HG02623 (cell line): ENCODE results near the gene FBXO30.

Experiments used
- ATAC-seq: cut with Tn5 transposase; IDR thresholded peaks from one replicate; pipeline ENCODE4 v1.9.1; 2021; ENCODE audit warnings: moderate library complexity; ENCODE audit not compliant: unreplicated experiment

Gene FBXO30

DNA sequence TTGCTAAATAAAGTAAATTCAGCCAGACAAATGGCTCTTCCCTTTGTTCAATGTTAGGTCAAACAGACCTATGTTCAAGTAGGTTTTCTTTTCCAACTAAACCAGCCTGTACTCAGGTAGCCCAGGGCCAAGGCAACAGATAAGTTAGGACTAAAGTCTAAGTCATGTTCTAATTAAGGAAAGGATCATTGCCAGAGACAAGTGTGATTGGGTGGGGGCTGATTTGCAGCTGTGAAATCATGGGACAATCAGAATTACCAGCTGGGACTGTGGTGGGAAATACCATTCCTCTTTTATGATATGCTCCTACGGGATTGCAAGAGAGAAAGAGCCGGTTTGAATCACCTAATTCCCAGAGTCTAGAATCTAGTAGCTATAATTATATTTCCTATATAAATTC is 4.2 kb upstream of the FBXO30 start:
- no peak for ATAC-seq

DNA sequence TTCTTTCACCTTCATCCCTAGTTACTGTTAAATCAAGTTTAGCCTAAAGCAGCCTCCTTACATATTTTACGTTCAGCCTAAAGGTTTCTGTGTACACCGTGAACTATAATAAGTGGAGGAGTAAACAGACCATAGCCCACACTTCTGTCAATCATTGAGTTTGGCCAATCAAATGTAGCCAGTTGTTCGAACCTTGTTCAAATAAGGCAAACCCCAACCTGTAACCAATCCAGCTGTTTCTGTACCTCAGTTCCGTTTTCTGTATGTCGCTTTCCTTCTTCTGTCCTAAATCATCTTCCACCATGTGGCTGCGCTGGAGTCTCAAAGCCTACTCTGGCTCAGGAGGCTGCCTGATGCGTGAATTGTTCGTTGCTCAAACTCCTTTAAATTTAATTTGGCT is 1.8 kb upstream of the FBXO30 start:
- ATAC-seq: no peak

DNA sequence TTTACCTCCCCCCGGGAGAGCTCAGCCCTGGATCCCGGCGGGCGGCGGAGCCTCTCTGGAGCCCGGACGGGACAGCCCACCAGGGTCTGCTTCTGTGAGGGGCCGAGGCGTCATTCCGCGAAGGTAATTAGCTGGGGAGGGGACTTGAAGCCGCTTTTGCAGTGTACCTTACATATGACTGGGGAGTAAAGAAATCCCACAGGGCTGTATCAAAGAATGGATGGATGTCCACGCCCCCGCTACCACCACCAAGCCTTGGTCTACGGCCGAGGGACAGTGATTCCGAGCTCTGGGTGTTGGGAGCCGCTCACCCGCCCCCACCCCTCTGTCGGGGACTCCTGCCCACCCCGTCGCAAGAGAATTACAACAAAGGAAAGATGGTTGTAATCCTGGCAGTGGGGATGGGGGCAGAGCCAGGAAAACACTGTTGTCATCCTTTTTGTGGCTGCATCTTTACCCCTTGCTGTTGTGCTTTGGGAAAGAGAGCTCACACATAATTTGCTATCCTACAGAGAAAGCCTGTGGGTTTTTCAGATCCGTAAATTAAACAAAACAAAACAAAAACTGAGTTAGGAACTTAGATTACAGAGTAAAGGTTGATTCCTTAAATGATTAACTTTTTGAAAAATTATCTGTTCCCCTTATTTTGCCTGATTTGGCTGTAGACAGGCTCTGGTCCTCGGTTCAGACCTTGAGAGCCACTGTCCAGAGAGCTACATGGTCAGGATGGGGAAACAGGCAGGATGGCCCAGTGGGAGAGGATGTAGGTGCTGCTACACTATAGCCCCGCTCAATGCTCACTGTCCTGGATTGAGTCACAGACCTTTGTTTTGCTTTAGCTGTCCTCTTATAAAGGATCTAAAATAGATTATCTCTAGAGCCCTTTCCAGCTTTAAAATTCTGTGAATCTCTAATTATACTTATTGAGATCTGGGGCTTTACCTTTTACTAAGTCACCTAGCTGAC is 997 bp upstream of the FBXO30 start:
- no peak for ATAC-seq

DNA sequence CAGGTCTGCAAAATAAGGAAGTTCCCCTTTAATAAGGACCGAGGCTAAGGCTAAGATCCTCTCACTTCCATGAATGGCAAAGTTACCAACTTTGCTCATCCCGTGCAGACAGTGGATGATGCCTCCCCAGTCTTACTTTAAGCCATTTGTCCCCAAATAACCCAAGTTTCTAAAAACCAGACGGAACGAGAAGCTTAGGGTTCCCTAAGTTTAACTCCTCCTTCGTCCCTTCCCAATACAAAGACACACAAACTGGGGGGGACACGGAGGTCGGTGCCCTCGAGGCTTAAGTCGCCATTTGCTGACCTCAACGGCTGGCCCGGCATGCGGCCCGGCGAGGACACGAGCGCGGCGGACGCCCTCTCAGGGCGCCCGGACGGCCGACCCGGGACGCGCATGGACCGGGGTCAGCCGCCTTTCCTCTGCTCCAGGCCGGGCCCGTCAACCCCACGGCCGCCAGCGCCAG is 527 bp downstream of the FBXO30 start:
- peak; percentile 8 for ATAC-seq

- peak; percentile 0 for ATAC-seq
Observed at GRCh38 chr6:145813285-145814034, 1.1 kb downstream of the FBXO30 start.

DNA sequence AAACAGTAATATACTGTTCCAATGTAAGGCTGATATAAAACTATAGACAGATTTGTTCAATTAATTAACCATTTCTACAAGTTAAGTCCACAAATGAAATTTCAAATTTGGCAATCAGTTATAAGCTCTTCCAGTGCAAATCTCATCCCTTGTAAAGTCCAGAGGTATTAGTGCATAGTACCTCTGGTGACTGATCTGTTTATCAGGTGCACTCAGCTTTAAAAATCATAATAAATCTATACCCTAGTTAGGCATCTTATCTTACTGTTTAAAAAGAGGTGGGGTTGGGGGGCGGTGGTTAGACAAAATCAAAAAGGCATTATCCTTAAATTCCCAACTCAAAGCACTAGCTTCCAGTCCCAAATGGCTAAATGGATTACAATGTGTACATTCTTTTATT is 2.9 kb downstream of the FBXO30 start:
- no peak for ATAC-seq

DNA sequence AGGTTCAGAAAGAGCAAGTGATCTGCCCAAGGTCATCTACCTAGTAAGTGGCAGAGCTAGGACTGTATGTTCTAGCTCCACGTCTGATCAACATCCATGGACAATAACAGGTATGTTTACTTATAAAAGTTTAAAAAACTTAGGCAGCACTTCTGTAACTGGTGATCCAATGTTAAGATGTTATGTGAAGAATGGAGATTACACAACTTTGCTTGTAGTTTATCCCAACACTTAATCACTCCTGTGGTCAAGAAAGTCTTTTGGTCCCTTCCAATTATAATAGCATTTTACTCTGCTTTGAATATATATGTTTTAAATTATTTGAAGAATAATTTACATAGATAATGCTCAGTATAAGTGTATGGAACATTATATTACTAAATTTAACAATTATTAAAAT is 4.8 kb downstream of the FBXO30 start:
- ATAC-seq: no peak

- ATAC-seq: peak; percentile 80
Observed at GRCh38 chr6:145809211-145809610, 5.4 kb downstream of the FBXO30 start.

GRCh38 chr6:145808239-145808638 is 6.4 kb downstream of the FBXO30 start:
- ATAC-seq: no peak

DNA sequence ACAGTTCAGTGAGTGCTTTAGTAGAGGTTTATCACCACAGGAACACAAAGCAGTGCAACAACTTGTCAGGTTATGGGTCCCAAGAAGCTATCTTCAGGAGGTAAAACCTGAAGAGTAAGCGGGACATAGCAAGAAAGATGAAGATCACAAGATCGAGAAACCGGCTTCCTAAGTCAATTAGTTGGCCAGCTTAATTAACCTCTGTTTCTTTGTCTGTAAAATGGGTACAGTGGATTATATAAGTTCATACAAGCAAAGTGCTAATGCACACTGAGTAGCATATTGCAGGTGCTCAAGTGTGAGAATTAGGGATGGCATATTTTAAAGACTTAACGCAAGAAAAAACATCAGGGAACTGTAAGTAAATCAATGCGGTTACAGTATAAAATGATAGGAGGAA is 12.5 kb downstream of the FBXO30 start:
- no peak for ATAC-seq

- no peak for ATAC-seq
Observed at GRCh38 chr6:145801021-145801420, 13.6 kb downstream of the FBXO30 start.

DNA sequence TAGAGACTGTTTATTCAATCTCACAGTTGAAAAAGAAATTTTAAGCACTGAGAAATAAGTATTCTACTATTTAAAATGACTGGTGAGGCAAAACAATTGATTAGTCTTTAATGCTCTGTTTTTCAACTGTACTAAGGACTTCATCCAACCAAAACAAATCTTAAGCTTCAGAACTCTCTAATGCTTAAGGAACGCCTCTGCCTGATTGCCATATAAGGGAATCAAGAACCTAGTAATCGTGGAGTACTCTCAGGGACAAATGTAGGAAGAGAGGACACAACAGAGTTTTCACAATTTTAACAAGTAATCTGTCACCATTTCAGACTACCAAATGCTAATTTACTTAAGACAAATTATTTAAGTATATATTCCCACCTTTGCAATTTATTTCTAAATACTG is 16.1 kb downstream of the FBXO30 start:
- no peak for ATAC-seq

- ATAC-seq: no peak
Observed at GRCh38 chr6:145789443-145789842, 25.2 kb downstream of the FBXO30 start.

- no peak for ATAC-seq
Observed at GRCh38 chr6:145787688-145788087, 26.9 kb downstream of the FBXO30 start.

DNA sequence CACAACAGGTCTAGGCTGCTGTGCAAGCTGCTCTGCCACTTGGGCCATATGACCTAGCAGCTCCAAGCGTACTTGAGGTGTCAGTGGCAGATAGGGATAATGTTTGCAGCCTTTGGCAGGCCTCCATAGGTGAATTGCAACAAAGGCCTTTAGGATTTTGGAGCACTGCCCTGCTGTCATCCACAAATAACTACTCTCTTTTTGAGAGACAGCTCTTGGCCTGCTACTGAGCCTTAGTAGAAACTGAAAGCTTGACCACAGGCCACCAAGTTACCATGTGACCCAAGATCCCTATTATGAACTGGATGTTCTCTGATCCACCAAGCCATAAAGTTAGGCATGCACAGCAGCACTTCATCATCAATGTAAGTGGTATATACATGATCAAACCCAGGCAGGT is 29.9 kb downstream of the FBXO30 start:
- peak; percentile 78 for ATAC-seq

- ATAC-seq: no peak
Observed at GRCh38 chr6:145783796-145784195, 30.8 kb downstream of the FBXO30 start.

DNA sequence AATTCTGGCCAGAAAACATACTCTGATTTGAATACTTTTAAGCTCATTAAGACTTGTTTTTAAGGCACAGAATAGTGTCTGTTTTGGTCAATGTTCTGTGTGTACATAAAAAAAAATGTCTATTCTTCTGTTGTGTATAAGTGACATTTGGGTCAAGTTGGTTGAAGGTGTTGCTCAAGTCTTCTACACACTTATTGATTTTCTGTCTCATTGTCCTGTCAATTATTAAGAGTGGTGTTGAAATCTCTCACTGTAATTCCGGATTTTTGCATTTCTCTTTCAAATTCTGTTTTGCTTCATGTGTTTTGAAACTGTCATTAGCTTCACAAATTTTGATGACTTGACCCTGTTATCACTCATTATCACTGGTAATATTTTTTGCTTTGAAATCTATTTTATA is 41.7 kb downstream of the FBXO30 start:
- ATAC-seq: no peak

DNA sequence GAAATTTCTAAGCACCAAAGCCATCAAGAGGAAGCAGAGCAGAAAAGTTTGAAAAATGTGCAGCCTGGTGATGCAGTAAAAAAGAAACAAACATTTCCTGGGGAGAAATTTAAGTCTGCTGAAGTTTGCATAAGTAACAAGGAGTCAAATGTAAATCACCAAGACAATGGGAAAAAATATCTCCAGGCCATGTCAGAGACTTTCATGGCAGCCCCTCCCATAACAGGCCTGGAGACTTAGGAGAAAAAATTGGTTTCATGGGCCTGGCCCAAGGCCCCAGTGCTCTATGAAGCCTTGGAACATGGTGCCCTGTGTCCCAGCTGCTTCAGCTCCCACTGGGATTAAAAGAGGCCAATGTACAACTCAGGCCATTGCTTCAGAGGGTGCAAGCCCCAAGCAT is 49.1 kb downstream of the FBXO30 start:
- ATAC-seq: no peak

DNA sequence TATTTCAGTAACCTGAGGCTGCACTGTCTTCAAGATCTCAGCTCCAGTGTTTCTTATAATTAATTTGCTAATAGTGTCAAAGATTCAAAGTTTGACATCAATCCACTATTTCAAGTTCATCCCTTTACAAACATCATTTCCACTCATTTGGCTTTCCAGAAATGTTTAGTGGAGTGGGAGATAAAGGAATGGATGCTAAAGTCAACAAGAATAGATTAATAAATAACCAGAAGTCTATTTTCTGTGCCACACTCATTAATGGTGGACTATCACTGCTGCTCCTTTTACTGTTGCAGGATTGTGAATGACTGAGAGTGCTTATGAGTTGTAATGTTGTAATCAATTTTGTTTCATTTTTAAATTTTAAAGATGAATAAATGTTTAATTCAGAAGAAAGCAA is 50.9 kb downstream of the FBXO30 start:
- no peak for ATAC-seq

GRCh38 chr6:145761584-145761983 is 53.0 kb downstream of the FBXO30 start:
- peak; percentile 71 for ATAC-seq

DNA sequence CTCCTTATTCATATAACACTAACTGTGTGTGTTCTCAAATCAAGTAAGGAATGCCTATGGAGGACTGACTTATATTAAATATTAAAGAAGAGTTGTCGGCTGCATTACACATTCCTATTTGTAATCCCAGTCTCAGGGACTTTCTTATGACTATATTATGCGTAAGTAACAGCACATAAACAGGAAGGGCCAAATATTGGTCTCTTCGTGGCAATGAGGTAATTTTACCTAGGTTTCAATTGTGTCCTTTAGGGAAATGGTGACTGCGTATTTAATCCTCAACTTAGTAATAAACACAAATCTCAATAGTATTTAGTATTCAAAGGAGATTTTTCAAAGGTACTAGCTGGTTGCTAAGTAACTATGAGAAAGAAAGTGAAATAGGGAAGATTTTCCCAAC is 56.5 kb downstream of the FBXO30 start:
- no peak for ATAC-seq

DNA sequence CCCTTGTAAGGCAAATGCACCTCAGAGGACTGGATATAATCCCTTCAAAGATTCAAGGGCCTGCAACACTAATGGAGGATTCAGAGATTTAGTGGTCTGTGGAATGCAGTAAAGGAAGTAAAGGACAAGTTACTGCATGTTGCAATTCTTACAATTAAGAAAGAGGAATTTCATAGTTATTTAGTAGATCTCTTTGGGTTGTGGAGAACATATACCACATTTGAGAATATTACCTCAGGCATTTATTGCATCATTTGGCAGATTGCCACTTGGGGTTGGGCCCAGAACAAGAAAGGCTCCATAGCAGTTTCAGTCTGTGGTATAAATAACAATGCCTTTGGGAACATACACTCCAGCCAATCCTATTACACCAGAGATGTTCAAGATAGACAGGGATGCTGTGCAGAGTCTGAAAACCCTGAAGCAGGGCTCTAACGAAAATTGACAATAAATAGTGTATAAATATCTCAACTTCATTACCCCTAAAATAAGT is 58.4 kb downstream of the FBXO30 start:
- ATAC-seq: no peak
